AG04450 (cell line): Measurements from ENCODE around the gene SNX1. TPM values are rescaled to one million over a fixed set of nuclear protein-coding genes. Genes with fewer than 3 reads are reported as not detected.

ENCODE experiments used
- CTCF ChIA-PET: fragments of 300-600, 350-600 bp; formaldehyde crosslinking; extraction: SDS; loops from one replicate; lab custom pipeline; 2022; ENCODE audit warnings: antibody characterized with exemption, inconsistent platforms; lab: Charles Lee
- POLR2A ChIA-PET: fragments of 350-600 bp; formaldehyde crosslinking; extraction: SDS; loops from one replicate; lab custom pipeline; 2021; ENCODE audit warnings: antibody characterized with exemption, inconsistent platforms; lab: Yijun Ruan, JAX
- DNase-seq: peaks from one replicate; pipeline ENCODE4 v3.0.0-alpha.2; 2011; ENCODE audit warnings: low read depth, low spot score
- H3K27ac ChIP-seq: one replicate; pipeline ENCODE4 v1.5.1; 2012; ENCODE audit warnings: low read depth, low read length, control low read depth
- H3K27me3 ChIP-seq: one replicate; pipeline ENCODE4 v1.6.0; 2012; ENCODE audit warnings: low read length; ENCODE audit not compliant: control insufficient read depth, insufficient read depth
- H3K4me3 ChIP-seq: 2 replicates; pipeline ENCODE4 v1.5.1; 2011; ENCODE audit warnings: mild to moderate bottlenecking, low read depth, low read length, control low read depth
- H3K9me3 ChIP-seq: 2 replicates; pipeline ENCODE4 v1.5.1; 2012; ENCODE audit warnings: low read length; ENCODE audit not compliant: control insufficient read depth, insufficient read depth
- polyA plus RNA-seq: library from polyadenylated mRNA; depleted of rRNA; stranded (reverse); fragments of >200 nt; gene quantifications from 2 replicates; pipeline ENCODE4 v1.2.3, GENCODE V29; 2011
- TF ChIP-seq, protein P1 (sequence below): IDR thresholded peaks from 2 replicates; pipeline ENCODE4 v1.5.1; 2011; ENCODE audit warnings: low read depth, low read length, control low read depth, inconsistent platforms

Gene SNX1
- polyA plus RNA-seq, 1 experiment = 77.6 TPM

- ChIA-PET POLR2A (interaction anchor here (0.5 to 2.0 kb wide), 7 partner anchors 9 to 499 kb away, joined by 3 to 19 read pairs (median 3); partner anchors contain the start of gene TRIP4), CTCF (interaction anchor here (1.5 kb wide), 1 partner anchor 9 kb away, joined by 9 read pairs; no protein-coding TSS in a partner anchor)
- no peak for DNase-seq
- H3K27me3 ChIP-seq = no peaks in the 10 kb centered on the region
- H3K27ac ChIP-seq = peak overlapping the region; percentile 81
- TF ChIP-seq, protein P1, sequence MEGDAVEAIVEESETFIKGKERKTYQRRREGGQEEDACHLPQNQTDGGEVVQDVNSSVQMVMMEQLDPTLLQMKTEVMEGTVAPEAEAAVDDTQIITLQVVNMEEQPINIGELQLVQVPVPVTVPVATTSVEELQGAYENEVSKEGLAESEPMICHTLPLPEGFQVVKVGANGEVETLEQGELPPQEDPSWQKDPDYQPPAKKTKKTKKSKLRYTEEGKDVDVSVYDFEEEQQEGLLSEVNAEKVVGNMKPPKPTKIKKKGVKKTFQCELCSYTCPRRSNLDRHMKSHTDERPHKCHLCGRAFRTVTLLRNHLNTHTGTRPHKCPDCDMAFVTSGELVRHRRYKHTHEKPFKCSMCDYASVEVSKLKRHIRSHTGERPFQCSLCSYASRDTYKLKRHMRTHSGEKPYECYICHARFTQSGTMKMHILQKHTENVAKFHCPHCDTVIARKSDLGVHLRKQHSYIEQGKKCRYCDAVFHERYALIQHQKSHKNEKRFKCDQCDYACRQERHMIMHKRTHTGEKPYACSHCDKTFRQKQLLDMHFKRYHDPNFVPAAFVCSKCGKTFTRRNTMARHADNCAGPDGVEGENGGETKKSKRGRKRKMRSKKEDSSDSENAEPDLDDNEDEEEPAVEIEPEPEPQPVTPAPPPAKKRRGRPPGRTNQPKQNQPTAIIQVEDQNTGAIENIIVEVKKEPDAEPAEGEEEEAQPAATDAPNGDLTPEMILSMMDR = no peak
- H3K9me3 ChIP-seq = no peaks in the 10 kb centered on the region
- peak overlapping the region; percentile 96 for H3K4me3 ChIP-seq
These were observed 66.7 kb downstream of the SNX1 start for GRCh38 chr15:64162478-64162868.

DNA sequence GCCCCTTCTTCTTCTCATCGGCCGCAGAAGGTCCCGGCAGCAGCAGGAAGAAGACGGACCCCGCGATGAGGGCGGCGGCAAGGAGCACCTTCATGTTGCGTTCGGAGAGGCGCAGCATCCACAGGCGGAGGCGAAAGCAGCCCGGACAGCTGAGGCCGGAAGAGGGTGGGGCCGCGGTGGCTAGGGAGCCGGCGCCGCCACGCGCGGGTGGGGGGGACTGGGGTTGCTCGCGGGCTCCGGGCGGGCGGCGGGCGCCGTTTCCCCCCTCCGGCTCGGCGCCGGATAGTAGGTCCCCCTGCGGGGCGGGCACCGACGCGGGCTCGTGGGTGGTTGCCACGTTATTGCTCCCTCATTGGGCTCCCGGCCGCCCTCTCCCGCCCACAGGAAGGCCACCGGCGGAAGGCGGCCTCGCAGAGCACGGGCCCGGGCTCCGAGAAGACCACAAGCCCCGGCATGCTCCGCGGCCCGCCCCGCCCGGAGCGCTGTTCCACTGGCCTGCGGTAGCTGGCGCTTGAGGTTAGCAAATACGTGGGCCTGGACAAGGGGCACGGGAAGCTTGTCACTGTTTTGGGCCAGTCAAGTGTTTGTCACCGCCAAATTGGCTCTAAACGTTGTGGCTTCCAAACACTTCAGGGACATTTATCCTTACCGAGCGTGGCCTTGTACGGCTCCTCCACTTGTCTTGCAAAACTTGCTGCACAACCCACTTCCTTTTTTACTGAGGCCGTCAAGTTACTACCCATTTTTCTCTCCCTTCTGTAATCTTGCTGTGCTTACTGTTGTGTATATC, 67.3 kb downstream of the SNX1 start, which contains the start of gene PPIB:
TSS of gene PPIB (minus strand) at position 154 of the 790 bp plus-strand sequence. CDS start at position 118, 36 bp downstream.
- ChIA-PET POLR2A (interaction anchor here (0.8 to 2.0 kb wide), 7 partner anchors 9 to 499 kb away, joined by 3 to 19 read pairs (median 3); partner anchors contain the start of gene TRIP4), CTCF (interaction anchor here (0.7 to 2.3 kb wide), 4 partner anchors 9 to 518 kb away, joined by 3 to 13 read pairs (median 6); no protein-coding TSS in a partner anchor)
- DNase-seq = peak; percentile 95
- TF ChIP-seq, protein P1 = peak; percentile 41
- Histone ChIP-seq H3K27ac (peak within 1 kb of the TSS; percentile 81), H3K4me3 (peak within 1 kb of the TSS; percentile 96), H3K9me3 (no peaks in the 10 kb centered on the region), H3K27me3 (no peaks in the 10 kb centered on the region)

DNA sequence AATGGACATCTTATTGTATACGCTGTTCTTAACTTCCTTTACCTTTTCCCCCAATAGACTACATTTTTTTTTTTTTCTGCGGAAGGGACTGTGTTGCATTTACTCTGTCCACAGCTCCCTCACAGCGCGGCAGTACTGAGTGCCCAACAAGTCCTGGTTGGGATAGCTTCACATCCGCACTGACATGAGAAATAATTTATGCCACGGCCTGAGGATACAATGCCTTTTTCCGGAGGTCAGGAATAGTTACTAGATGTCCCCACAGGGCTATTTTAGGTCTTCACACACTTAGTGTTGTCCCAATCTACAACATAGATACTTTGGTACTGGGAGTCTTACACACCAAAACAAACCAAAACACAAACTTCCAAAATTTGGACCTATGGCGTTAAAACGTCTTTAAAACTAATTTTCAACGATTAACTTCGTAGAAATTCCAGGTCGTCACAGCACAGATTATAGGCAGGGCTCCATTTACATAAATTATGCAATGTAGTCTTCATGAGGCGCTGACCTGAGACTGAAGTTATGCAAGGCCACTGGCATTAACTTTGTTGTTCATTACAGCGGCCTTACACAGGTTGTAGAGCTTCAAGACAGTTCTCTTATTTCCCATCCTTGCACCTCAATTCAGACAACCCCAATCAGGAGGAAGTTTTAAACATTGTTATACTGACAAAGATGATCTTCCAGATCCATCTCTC, 68.0 kb downstream of the SNX1 start:
- ChIA-PET POLR2A (interaction anchor here (0.6 to 2.0 kb wide), 6 partner anchors 10 to 659 kb away, joined by 3 to 19 read pairs (median 3); no protein-coding TSS in a partner anchor), CTCF (interaction anchor here (1.0 to 2.3 kb wide), 2 partner anchors 10 to 13 kb away, joined by 3 to 13 read pairs; no protein-coding TSS in a partner anchor)
- no peaks in the 10 kb centered on the region for H3K27me3 ChIP-seq
- peak overlapping the region; percentile 60 for H3K4me3 ChIP-seq
- H3K9me3 ChIP-seq = no peaks in the 10 kb centered on the region
- H3K27ac ChIP-seq = peak overlapping the region; percentile 42
- DNase-seq = no peak
- TF ChIP-seq, protein P1 = no peak

- Histone ChIP-seq H3K27ac (no peak overlapping the region), H3K4me3 (no peak overlapping the region), H3K9me3 (no peaks in the 10 kb centered on the region), H3K27me3 (no peaks in the 10 kb centered on the region)
- DNase-seq = no peak
- POLR2A ChIA-PET = no interaction called here
- TF ChIP-seq, protein P1 = no peak
- CTCF ChIA-PET = interaction anchor here (2.3 kb wide), 1 partner anchor 11 kb away, joined by 13 read pairs; no protein-coding TSS in a partner anchor
These were observed 68.7 kb downstream of the SNX1 start for GRCh38 chr15:64164436-64164835.
